AG10803 (cell line): ENCODE data around the gene CARS2.

ENCODE experiments used
- DNase-seq: peaks from one replicate; pipeline ENCODE4 v3.0.0; 2010; ENCODE audit warnings: low read depth
- H3K4me3 ChIP-seq: 2 replicates; pipeline ENCODE4 v1.5.1; 2011; ENCODE audit warnings: mild to moderate bottlenecking, low read length, control low read depth
- CTCF ChIP-seq: conservative IDR thresholded peaks from 2 replicates; pipeline ENCODE4 v1.5.1; 2011; ENCODE audit warnings: mild to moderate bottlenecking, low read length, control low read depth, inconsistent platforms

Gene CARS2

GRCh38 chr13:110630566-110631119 is 75.3 kb downstream of the CARS2 start:
- no peak overlapping the region for H3K4me3 ChIP-seq
- TF ChIP-seq CTCF = no peak
- DNase-seq = no peak

GRCh38 chr13:110629735-110630134 is 76.2 kb downstream of the CARS2 start:
- H3K4me3 ChIP-seq = no peak overlapping the region
- no peak for TF ChIP-seq CTCF
- DNase-seq = no peak

- no peak for TF ChIP-seq CTCF
- no peak for DNase-seq
- H3K4me3 ChIP-seq = no peak overlapping the region
Measured at GRCh38 chr13:110628952-110629701, 76.8 kb downstream of the CARS2 start.

- no peak for DNase-seq
- TF ChIP-seq CTCF = no peak
- no peak overlapping the region for H3K4me3 ChIP-seq
Measured at GRCh38 chr13:110628477-110628793, 77.5 kb downstream of the CARS2 start.

- no peak for TF ChIP-seq CTCF
- no peak overlapping the region for H3K4me3 ChIP-seq
- no peak for DNase-seq
Measured at GRCh38 chr13:110627761-110628476, 78.0 kb downstream of the CARS2 start.

- no peak for TF ChIP-seq CTCF
- no peak for DNase-seq
- H3K4me3 ChIP-seq = no peak overlapping the region
Measured at GRCh38 chr13:110627351-110627750, 78.6 kb downstream of the CARS2 start.

- TF ChIP-seq CTCF = no peak
- DNase-seq = no peak
- H3K4me3 ChIP-seq = no peak overlapping the region
Measured at GRCh38 chr13:110626521-110626920, 79.4 kb downstream of the CARS2 start.
